AG04449 (cell line): ENCODE results near the gene PTGIR.

Source experiments
- CTCF ChIA-PET: fragments of 350-600 bp; formaldehyde crosslinking; extraction: SDS; loops from one replicate; lab custom pipeline; 2021; ENCODE audit warnings: antibody characterized with exemption; lab: Yijun Ruan, JAX
- POLR2A ChIA-PET: fragments of 400-600, 350-600 bp; formaldehyde crosslinking; extraction: SDS; loops from one replicate; lab custom pipeline; 2020; ENCODE audit warnings: antibody characterized with exemption, inconsistent platforms; lab: Yijun Ruan, JAX
- DNase-seq: peaks from one replicate; pipeline ENCODE4 v3.0.0-alpha.2; 2010; ENCODE audit warnings: low read depth, low spot score
- H3K4me3 ChIP-seq: 2 replicates; pipeline ENCODE4 v1.5.1; 2011; ENCODE audit warnings: low read depth, mild to moderate bottlenecking, control low read depth, low read length
- CTCF ChIP-seq: IDR thresholded peaks from one replicate; pipeline ENCODE4 v1.5.1; 2011; ENCODE audit warnings: mild to moderate bottlenecking, moderate library complexity, low read length, control low read depth, inconsistent platforms; ENCODE audit not compliant: insufficient read depth; ENCODE audit errors: missing control alignments

Gene PTGIR

GRCh38 chr19:46621191-46622117 is 3.4 kb downstream of the PTGIR start:
- ChIA-PET POLR2A (interaction anchor here (1.6 kb wide), 1 partner anchor 10 kb away, joined by 5 read pairs; no protein-coding TSS in a partner anchor), CTCF (interaction anchor here (0.9 to 19.1 kb wide), 4 partner anchors 7 to 108 kb away, joined by 3 to 685 read pairs (median 46); partner anchors contain the start of gene DACT3)
- H3K4me3 ChIP-seq: no peak overlapping the region
- TF ChIP-seq CTCF: no peak
- DNase-seq: no peak

GRCh38 chr19:46620716-46621115 is 4.2 kb downstream of the PTGIR start:
- no peak for DNase-seq
- no peak overlapping the region for H3K4me3 ChIP-seq
- ChIA-PET POLR2A (interaction anchor here (1.6 kb wide), 1 partner anchor 11 kb away, joined by 5 read pairs; no protein-coding TSS in a partner anchor), CTCF (interaction anchor here (3.9 to 19.1 kb wide), 3 partner anchors 7 to 42 kb away, joined by 27 to 685 read pairs (median 66); partner anchors contain the start of gene DACT3)
- TF ChIP-seq CTCF: no peak

GRCh38 chr19:46620267-46620666 is 4.6 kb downstream of the PTGIR start:
- DNase-seq: no peak
- POLR2A ChIA-PET: interaction anchor here (1.6 kb wide), 1 partner anchor 11 kb away, joined by 5 read pairs; no protein-coding TSS in a partner anchor
- no peak for TF ChIP-seq CTCF
- no peak overlapping the region for H3K4me3 ChIP-seq
- CTCF ChIA-PET: interaction anchor here (3.9 to 19.1 kb wide), 2 partner anchors 12 to 42 kb away, joined by 27 to 685 read pairs; partner anchors contain the start of gene DACT3

- CTCF ChIA-PET: interaction anchor here (1.1 to 19.1 kb wide), 4 partner anchors 11 to 75 kb away, joined by 3 to 685 read pairs (median 4); partner anchors contain the start of gene DACT3
- POLR2A ChIA-PET: no interaction called here
- no peak for DNase-seq
- no peak overlapping the region for H3K4me3 ChIP-seq
- no peak for TF ChIP-seq CTCF
Measured at GRCh38 chr19:46618670-46619231, 6.1 kb downstream of the PTGIR start.

GRCh38 chr19:46617601-46618000 is 7.3 kb downstream of the PTGIR start:
- CTCF ChIA-PET: interaction anchor here (1.0 to 19.1 kb wide), 10 partner anchors 6 to 113 kb away, joined by 3 to 685 read pairs (median 5); partner anchors contain the start of genes DACT3 and PTGIR
- DNase-seq: no peak
- no peak overlapping the region for H3K4me3 ChIP-seq
- POLR2A ChIA-PET: interaction anchor here (0.6 to 0.9 kb wide), 2 partner anchors 41 to 43 kb away, joined by 3 read pairs; partner anchors contain the start of gene DACT3
- no peak for TF ChIP-seq CTCF
